NCI-H1048 (cell line): ENCODE results near the gene SKI.
"Not testable (repeated sequence)": the region's sequence is repeated elsewhere in the genome, so short reads cannot be mapped to it uniquely, and the experiment has no call there.

ENCODE experiments used
- DNase-seq: peaks from one replicate; lab custom pipeline; 2025; lab: John Stamatoyannopoulos, UW

SKI gene

DNA sequence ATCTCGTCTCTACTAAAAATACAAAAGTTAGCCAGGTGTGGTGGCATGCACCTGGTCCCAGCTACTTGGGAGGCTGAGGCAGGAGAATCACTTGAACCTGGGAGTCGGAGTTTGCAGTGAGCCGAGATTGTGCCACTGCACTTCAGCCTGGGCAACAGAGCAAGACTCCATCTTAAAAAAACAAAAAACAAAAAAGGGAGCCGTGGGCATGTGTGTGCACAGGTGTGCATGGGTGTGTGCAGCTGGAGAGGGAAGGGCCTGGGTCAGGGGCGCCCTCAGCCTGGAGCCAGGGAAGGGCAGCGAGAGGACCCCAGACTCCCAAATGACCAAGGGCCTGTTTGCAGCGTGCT lies 18.9 kb downstream of the SKI start:
- DNase-seq = not testable (repeated sequence)

DNA sequence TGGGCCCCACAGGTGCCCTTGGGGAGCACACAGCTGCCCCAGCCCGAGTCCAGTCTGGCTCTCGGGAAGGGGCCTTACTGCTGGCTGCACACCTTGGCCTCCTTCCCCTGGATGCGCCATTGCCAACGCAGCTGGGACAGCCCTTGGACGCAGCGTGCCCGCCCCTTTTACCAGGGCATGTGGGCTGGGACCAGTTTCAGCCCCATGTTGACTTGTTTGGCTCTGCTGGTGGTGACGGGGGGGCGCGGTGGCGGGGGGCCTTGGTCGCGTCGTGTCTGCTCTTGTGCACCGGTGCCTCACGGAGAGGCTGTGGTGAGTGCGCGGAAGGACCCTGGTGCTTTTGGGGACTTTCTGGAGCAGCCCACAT lies 19.6 kb downstream of the SKI start:
- no peak for DNase-seq

DNA sequence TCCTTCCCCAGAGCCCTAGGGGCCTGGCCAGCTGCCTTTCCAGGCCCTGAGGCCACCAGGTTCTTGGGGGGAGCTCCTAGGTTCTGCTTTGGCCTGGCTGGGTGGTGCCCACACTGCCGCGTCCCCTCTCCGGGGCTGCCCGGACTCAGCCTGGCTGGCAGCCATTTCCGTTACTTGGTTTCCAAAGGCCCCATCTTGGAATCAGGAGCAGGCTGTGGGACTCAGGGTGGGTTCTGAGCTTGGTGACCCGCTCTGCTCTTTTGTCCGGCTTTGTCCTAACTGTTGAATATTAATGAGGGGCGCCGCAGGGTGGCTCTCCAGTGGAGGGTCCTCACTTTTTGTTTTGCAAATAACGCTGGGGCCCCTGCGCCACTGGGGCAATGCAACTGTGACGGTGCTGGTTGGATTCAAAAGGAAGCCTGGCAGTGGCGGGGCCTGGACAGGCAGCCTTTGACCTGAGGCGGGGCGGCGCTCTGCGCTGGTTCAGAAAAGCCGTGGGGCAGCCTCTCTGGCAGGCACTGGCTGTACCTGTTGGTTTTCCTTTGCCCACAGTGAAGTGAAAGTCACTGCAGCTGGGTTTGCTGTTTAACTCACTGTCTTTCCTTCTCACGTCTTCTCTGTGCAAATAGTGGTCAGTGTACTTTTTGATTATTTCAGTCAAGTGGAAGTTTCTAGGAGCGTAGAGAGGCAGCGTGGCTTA lies 20.2 kb downstream of the SKI start:
- DNase-seq = no peak

DNA sequence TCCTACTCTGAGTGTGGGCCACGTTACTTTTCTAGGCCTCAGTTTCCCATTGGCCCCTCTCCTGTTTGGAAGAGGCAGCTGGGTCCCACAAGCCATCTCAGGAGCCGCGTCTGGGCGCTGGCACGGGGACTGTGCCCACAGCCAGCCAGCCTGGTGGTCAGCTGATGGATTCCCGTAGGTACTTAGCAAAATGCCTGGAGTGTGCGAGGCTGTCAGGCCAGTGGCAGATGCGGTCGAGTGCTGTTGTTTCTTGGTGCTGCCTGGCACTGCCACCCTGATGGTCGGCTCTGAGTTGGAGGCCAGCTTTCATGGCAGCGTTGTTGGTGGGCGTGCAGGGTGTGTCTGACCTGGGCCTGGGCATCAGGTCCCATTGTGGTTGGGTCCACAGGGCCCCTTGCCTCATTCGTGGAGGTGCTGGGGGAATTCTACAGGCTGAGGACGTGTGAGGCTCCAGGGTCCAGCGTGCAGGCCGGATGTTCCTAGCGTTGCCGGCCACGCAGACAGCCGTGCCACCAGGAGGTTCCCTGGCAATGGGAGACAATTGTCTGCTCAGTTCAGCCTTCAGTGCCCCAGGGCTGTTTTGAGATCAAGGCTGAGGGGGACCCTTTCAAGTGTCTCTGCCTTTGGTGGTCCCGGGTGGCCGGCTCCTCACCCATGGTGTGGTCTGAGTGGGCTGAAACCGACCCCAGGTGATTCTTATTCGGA lies 20.9 kb downstream of the SKI start:
- DNase-seq = no peak

DNA sequence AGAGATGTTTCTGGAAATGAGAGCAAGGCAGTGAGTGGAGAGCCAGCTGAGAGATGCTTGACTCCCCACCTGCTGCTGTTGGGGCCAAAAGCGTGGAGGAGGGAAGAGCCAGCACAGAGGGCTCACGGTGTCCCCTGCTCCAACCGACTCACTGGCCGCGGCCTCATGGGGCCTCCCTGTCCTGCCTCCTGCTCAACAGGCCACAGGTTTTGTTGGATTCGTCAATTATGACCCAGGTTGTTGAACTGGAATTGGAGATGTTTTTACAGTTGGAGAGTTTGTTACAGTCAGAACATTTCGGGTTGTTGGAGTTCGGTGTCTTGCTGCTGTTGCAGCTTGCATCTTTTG lies 21.4 kb downstream of the SKI start:
- no peak for DNase-seq

DNA sequence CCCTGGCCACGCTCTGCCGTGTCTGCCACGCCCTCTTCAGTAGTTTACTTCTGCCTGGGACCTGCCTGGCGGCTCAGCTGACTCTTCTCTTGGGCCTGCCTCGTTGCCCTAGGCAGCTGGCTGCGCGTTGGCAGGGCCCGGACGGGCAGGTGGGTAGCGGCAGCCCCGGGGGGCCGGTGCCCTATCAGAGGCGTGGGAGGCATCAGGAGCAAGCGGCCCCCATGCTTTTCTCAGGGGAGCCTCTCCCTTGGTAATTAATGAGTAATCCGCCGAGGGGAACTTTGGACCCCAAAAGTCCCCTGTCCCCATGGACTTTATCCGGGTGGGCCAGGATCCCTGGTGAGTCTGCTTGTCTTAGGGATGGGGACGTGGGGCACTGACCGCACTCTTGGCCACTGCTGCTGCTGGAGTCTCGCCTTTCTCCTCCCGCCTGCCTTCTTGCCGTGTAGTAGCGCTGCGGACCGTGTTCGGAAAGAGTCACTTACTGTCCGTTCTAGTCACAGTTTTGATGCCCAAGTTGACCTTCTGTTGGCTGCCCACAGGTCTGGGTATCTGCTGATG lies 22.7 kb downstream of the SKI start:
- no peak for DNase-seq

DNA sequence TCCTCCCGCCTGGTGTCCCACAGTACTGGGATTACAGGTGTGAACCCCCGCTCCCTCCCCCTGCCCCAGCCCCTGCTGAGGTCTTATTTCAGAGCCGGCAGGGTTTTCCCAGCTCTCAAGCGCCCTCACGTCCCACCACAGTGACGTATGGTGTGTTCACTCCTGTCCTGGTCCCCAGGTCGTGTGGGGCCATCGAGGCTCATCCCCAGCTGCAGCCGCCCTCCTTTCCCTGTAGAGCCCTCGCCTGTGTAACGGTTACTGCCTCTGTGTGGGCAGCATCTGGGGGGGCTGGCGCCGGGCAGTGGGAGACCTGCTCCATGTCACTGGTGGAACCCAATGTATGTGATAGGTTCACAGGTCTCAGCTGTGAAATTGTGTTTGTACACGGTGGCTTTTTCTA lies 23.2 kb downstream of the SKI start:
- no peak for DNase-seq

DNA sequence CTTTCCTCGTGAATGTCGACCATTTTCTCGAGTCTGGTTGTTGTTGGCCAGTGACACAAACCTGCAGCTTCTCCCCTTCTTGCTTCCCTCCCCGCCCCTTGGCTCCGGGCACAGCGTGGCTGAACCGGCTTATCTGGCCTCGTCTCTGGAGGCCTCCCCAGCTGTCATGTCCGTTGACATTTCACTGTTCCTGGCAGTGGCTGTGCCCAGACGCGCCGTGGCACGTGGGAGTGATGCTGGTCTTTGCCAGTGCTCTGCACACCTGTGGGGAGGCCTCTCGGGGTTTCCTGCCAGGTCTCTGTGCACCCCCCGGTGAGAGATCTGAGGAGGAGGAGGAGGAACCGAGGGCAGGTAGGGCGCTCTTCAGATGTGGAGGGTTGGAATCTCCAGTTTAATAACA lies 23.7 kb downstream of the SKI start:
- DNase-seq = no peak

DNA sequence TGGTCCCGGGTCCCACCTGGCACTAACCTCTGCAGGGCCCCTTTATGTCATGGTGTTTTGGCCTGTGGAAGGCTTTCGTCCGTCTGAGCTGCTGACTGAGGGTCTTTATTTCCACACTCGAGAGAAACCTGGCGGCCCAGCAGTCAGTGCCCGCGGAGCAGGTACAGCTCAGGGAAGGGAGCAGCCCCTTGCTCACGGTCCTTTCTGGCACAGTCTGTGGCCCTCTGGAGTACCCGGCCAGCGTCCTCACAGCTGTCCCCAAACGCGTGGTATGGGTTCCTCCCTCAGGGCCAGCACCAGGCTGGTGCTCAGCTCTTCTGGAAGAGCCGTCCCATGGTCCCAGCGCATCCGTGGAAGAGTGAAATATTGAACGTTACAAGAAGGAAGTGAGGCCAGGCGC lies 24.3 kb downstream of the SKI start:
- DNase-seq = no peak

DNA sequence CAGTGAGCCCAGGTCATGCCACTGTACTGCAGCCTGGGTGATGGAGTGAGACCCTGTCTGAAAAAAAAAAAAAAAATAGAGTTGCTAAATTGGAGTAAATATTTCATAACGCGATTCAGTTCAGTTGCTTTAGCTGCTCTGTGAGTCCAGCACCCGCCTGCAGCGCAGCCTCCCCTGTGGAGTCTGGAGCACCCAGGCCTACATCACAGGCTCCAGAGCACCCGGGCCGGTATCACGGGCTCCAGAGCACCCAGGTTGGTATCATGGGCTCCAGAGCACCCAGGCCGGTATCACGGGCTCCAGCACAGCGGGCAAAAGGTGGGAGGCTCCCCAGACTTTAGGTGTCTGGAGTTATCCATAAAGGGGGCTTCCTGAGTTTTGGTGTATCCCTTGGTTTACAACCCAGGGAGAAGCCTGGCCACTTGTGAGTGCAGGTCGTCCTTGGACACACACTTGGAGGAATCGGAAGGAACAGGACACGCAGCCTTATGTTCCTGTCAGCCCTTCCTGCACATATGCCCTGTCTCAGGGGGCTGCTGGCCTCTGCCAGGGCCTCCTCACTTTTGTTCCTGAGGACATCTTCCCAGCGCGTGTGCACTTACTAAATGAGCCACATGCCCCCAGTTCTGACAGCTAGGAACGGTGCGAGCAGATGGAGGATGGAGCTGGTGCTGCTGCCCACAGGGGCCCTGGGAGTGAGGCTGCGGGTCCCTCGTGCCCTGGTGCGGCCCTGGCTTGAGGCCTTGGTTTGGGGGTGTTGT lies 25.1 kb downstream of the SKI start:
- DNase-seq = no peak

DNA sequence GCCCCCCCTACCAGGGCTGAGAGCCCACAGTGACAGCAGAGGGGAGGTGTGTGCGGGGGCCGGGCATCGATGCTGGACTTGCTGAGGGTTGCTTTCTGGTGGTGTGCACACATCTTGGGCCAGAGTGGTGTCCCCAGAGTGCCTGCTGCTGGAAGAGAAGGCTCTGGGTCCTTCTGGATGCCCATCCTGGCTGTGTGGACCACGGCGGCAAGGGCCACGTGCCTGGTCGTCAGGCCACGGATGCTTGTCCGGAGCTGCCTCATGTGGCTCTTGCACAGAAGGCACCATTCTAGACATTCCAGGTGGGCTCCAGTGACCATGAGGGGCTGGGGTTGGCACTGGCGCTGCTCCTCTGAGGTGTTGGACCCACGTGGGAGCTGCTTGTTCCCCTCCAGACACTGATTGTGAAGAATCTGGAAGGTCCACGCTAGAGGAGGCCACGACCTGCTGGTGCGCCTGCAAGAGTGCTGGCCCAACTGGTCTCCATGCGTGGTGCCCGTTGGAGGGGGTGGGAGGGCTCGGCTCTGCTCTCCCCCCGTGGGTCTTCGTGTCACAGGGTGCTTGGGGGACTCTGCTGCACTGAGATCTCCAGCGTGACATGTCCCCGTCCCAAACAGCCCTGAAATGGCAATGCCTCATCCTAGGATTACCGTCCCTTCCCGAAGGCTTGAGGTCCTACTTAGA lies 25.8 kb downstream of the SKI start:
- no peak for DNase-seq

DNA sequence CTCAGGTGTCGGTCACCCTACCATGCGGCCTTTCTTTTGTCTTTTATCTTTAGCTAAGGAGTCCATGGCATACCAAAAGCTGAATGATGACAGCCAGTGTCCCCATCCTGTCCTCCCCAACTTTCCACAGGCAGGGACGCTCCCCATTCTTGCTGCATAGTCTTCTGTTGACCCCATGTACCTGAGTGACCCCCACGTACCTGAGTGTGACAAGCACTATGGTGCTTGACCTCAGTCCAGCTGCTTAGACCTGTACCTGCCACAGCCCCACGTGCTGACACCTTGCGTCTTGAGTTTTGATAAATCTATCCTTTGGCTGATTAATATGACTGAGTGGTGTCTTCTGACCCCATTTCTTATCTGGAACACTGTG lies 26.9 kb downstream of the SKI start:
- no peak for DNase-seq

DNA sequence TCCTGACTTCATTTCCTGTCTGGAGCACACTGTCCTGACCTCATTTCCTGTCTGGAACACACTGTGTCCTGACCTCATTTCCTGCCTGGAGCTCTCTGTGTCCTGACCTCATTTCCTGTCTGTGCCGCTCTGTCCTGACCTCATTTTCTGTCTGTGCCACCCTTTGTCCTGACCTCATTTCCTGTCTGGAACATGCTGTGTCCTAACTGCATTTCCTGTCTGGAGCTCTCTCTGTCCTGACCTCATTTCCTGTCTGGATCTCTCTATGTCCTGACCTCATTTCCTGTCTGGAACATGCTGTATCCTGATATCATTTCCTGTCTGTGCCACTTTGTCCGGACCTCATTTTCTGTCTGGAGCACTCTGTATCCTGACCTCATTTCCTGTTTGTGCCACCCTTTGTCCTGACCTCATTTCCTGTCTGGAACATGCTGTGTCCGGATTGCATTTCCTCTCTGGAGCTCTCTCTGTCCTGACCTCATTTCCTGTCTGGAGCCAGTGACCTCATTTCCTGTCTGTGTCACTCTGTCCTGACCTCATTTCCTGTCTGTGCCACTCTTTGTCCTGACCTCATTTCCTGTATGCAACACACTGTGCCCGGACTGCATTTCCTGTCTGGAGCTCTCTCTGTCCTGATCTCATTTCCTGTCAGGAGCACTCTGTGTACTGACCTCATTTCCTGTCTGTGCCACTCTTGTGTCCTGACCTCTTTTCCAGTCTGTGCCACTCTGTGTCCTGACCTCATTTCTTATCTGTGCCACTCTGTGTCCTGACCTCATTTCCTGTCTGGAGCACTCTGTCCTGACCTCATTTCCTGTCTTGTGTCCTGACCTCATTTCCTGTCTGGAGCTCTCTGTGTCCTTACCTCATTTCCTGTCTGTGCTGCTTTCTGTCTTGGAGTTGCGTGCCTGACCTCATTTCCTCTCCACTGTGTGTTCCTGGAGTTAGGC lies 27.6 kb downstream of the SKI start:
- DNase-seq = no peak

DNA sequence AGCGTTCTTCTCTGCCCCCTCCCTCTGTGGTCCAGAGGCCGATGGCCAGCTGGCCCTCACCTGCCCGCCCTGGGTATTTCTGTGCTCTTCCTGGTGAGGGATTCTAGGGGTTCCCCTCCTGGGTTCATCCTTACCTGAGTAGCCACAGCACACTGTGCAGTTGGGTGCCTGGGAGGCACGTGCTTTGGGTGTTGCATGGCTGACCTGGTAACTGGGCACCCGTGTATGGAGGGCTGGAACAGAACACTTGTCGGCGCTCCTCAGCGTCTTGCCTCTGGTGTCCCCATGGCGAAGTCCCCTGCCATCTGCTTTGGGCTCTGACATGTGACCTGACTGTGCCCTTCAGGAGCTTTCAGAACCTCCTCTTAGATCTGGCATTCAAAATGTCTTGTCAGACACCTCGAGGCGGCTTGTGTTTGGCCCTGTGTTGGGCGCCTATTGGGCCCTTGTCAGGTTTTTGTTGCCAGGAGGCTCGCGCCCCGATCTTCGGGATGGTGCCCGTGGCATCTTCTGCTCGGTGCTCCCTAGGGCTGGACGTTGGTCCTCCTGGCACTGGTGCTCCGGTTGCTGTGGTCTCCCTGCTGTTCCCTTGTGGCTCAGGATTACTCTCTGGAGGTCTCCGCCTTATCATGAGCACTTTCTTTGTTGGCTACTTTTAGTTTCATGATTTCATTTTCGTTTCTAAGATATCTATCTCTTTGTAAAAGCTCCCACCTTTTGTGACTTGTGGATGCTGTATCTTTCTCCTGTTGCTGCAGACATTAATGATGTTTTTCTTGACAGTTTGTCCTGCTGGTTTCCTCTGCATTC lies 28.5 kb downstream of the SKI start:
- no peak for DNase-seq

DNA sequence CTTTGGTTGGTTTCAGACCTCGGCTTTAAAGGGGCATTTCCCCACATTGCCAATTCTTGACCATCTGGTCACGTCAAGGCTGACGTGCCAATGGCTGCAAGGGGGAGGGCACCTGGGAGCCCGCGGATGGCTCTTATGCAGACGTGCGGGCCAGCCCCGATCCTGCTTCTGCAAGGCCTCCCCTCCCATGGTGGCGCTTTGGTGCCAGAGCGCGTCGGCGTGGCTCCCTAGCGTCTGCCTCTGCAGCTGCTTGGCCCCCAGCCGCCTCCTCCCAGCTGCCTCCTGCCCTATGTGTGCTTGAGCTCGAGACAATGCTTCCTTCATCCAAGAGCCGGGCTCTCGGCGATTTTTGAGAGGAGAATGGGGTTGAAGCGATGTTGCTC lies 29.1 kb downstream of the SKI start:
- no peak for DNase-seq

DNA sequence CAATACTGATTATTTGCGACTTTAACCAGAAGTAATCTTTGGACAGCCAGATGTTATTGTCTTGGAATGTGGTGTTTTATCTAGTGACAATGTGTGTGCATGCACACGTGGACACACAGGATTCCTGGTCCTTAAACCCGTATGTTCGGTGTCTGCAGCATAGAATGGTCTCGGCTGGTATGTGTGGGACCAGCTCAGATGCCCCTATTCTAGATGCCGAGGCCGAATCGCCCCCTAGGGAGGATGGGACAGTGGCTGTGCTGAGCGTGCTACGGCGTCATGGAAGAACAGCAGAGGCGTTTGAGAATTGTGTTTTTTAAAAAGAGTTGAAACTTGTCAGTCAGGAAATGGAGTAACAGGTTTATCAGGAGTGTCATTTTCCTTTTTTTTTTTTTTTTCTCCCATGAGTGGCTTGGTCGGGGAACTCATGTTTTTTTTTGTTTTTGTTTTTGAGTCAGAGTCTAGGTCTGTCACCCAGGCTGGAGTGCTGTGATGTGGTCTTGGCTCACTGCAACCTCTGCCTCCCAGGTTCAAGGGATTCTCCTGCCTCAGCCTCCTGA lies 30.1 kb downstream of the SKI start:
- DNase-seq = no peak

DNA sequence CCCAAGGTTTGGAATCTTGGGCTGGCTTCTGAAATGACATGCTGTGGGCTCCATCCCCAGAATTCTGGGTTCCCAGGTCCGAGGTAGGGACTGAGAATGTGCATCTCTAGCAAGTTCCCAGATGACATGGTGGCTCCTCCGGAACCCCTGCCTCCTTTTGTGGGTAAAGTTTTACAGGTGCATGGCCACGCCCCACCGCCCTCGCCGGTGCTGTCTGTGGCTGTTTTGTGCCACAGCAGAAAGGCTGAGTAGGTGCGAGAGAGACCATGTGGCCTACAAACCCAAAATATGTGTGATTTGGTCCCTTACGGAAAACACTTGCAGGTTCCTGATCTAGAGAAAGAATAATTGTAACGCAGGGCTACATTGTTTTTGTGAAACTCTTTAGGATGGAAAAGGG lies 30.9 kb downstream of the SKI start:
- DNase-seq = no peak

DNA sequence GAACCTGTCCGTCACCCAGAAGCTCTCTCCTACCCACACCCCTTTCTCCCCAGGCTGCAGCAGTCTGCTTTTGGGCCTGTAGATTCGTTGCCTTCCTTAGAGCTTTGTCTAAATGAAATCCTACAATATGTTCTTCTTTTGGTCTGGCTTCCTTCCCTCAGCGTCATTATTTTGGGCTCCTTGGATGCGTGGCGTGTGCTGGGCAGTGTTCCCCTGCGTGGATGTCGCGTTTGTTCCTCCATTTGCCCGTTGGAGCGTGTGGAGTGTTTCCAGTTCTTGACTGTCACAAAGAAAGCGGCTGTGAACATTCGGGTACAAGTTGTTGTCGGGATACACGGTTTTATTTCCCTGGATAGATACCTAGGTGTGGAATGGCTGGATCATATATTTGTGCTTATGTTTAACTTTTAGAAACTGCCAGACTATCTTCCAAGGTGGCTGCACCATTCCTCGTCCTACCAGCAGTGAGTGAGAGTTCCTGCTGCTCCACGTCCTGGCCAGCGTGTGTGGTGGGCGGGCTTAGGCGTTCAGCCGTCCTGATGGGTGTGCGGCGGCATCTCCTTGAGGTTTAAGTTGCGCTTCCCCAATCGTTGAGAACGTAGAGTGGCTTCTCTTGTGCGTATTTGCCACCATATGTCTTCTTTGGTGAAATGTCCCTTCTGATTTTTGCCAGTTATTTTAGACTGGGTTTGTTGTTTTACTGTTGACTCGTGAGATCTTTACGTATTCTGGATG lies 31.7 kb downstream of the SKI start:
- no peak for DNase-seq

DNA sequence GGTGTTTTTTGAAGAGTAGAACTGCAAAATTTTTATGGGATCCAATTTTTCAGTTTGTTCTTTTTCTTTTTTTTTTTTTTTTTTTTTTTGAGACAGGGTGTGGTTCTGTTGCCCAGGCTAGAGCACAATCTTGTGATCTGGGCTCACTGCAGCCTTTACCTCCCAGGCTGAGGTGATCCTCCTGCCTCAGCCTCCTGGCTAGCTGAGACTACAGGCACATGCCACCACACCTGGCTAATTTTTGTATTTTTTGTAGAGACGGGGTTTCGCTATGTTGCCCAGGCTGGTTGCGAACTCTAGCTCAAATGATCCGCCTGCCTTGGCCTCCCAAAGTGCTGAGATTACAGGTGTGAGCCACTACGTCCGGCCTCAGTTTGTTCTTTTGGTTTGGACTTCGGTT lies 32.4 kb downstream of the SKI start:
- not testable (repeated sequence) for DNase-seq

DNA sequence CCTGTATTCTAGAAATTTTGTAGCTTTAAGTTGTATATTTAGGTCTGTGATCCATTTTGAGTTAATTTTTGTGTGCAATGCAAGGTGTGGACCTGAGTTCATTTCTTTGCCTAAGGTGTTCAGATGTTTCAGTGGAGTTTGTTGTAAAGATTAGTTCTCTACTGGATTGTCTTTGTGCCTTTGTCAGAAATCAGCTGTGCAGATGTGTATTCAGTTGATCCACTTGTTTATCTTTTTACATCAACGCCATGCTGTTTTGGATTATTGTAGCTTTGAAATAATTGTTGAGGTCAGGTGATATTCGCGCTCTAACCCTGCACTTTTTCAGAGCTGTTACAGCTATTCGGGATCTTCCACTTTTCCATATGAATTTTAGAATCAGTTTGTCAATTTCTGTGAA lies 32.8 kb downstream of the SKI start:
- DNase-seq = no peak
